Colon (tissue), 2 donors: ENCODE data around the gene IL15RA.
"Not testable (repeated sequence)": the region's sequence is repeated elsewhere in the genome, so short reads cannot be mapped to it uniquely, and the experiment has no call there.

Source experiments
- FAIRE-seq: peaks from 2 replicates; lab custom pipeline; 2012; peaks lifted over from hg19 to GRCh38; lab: Jason Lieb, UNC
- donor health status: control.
- donor health status: control.

IL15RA gene

GRCh38 chr10:5921746-5922145 lies 55.6 kb downstream of the IL15RA start:
- no peak for FAIRE-seq

- no peak for FAIRE-seq
These were observed 57.8 kb downstream of the IL15RA start for GRCh38 chr10:5919568-5919967.

- no peak for FAIRE-seq
These were observed 58.6 kb downstream of the IL15RA start for GRCh38 chr10:5918763-5919162.

- FAIRE-seq, result no peak
These were observed 60.0 kb downstream of the IL15RA start for GRCh38 chr10:5917305-5917704.

GRCh38 chr10:5915451-5915850 lies 61.9 kb downstream of the IL15RA start:
- no peak for FAIRE-seq

GRCh38 chr10:5913736-5914135 lies 63.6 kb downstream of the IL15RA start:
- FAIRE-seq, result no peak

GRCh38 chr10:5911670-5912069 lies 65.7 kb downstream of the IL15RA start:
- FAIRE-seq, result no peak

GRCh38 chr10:5910323-5911100 lies 66.8 kb downstream of the IL15RA start:
- FAIRE-seq, result no peak

- FAIRE-seq, result not testable (repeated sequence)
These were observed 68.7 kb downstream of the IL15RA start for GRCh38 chr10:5908676-5909075.

- no peak for FAIRE-seq
These were observed 70.7 kb downstream of the IL15RA start for GRCh38 chr10:5906651-5907050.

- no peak for FAIRE-seq
These were observed 71.4 kb downstream of the IL15RA start for GRCh38 chr10:5905854-5906507.

GRCh38 chr10:5904227-5904626 lies 73.1 kb downstream of the IL15RA start:
- no peak for FAIRE-seq

- no peak for FAIRE-seq
These were observed 73.8 kb downstream of the IL15RA start for GRCh38 chr10:5903563-5903962.

- FAIRE-seq, result no peak
These were observed 74.7 kb downstream of the IL15RA start for GRCh38 chr10:5902511-5903274.
